HG03520 (cell line): ENCODE measurements around the gene FYN.
"Not testable (repeated sequence)": the region's sequence is repeated elsewhere in the genome, so short reads cannot be mapped to it uniquely, and the experiment has no call there.

Experiments
- ATAC-seq: cut with Tn5 transposase; IDR thresholded peaks from one replicate; pipeline ENCODE4 v1.9.1; 2021; ENCODE audit warnings: mild to moderate bottlenecking, moderate library complexity; ENCODE audit not compliant: unreplicated experiment

The FYN gene

GRCh38 chr6:111835398-111835797 is 37.9 kb downstream of the FYN start:
- not testable (repeated sequence) for ATAC-seq

DNA sequence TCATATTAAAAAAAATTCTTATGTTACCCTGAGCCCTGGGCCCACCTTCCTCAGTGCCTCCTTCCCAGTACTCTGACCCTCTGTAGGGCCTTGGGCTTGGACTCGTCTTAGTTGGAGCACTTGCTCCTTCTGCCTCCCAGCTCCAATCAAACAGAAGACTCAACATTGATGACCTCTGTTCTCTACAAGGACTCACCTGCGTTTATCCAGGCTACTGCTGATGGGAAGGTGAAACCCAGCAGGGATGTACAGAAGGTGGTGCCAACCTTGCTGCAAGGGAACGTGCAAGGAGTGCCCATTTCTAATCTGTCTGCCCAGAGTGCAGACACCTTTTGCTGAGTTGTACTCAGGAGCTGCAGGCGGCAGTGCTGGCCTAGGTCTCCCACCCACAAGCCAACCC is 38.9 kb downstream of the FYN start:
- ATAC-seq: no peak

- ATAC-seq: no peak
Observed at GRCh38 chr6:111832833-111833418, 40.3 kb downstream of the FYN start.

DNA sequence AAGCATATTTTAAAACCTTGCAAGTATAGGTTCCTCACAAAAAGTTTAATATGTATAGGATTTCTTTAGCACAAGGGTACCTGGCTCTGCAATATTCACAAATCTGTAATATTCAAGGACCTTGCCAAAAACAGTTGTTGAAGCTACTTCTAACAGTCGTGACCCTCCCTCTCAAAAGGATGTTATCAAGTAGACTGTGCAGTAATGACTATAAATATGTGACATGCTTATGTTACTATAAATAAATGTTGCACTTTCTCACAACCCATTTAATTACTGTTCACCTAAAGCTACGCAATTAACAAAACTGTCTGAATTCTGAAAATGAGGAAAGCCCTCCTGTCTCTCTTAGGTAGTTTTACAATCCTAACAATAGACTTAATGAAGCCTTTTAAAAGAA is 41.8 kb downstream of the FYN start:
- ATAC-seq: no peak

- ATAC-seq: no peak
Observed at GRCh38 chr6:111829998-111830397, 43.3 kb downstream of the FYN start.

GRCh38 chr6:111829581-111829980 is 43.7 kb downstream of the FYN start:
- no peak for ATAC-seq

DNA sequence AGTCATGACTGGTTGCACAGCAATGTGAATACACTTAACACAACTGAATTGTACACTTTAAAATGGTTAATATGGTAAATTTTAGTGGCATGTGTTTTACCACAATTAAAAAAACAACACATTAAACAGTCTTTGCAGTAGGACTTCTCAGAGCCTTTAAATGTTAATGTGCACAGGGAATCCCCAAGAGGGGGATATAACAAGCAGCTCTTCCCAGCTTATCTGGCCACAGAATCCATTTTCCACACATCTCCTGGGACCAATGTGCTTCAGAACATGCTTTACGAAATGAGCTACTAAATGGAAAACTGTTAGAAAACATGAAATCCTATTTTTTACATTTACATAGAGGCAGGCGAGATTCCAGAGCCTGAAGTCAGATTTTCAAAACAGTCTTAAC is 44.4 kb downstream of the FYN start:
- ATAC-seq: no peak

GRCh38 chr6:111825439-111826086 is 47.7 kb downstream of the FYN start:
- no peak for ATAC-seq

GRCh38 chr6:111824608-111825337 is 48.5 kb downstream of the FYN start:
- ATAC-seq: peak; percentile 87

- no peak for ATAC-seq
Observed at GRCh38 chr6:111823831-111824607, 49.2 kb downstream of the FYN start.

DNA sequence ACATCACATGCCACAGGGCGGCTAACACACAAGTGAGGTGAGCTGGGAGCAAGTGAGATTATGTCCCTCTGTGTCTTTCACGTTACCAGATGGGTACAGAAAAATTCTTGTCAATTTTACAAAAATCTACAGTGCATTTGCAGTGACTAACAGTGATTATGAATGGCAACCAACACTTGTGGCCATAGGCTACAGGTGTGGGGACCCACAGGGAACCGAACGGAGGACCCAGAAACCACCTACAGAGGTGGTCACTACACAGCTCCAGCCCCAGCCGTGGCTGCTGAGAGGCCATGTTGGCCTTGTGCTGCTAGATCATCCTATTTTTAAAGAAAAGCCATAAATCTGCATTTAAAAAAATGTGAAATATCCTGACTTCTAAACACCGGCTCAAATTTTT is 50.2 kb downstream of the FYN start:
- no peak for ATAC-seq

GRCh38 chr6:111819458-111819857 is 53.8 kb downstream of the FYN start:
- ATAC-seq: no peak

DNA sequence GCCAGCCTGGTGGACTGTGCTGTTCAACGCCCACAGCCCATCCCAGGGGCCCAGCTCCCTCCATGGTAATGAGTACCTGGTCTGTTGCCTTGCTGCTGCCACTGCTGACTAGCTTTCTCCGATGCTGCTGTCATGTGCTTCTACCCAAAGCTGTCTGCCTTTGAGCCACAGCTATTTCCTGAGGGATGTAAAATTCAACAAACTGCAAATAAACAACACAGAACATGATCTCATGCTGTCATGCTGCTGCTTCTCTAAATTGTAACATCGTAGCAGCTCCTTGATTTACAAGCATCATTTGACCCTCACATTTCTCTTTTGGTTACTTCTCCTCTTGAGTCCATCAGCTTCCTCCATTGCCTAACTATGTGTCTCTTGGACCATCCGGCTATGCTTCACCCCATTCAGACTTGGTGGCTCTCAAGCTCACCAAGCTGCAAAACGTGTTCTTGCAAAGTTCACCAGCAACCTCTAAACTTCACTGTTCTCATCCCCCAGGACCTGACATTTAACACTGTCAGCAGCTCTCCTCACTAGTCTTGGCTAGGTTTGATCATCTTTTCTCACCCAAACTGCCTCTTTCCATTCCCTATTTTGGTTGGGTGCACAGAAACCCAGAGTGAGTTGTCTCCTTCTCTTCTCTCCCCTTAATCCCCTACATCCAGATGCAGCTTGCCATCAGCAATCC is 54.6 kb downstream of the FYN start:
- no peak for ATAC-seq

GRCh38 chr6:111817451-111818120 is 55.7 kb downstream of the FYN start:
- ATAC-seq: no peak

- no peak for ATAC-seq
Observed at GRCh38 chr6:111813677-111814310, 59.5 kb downstream of the FYN start.

DNA sequence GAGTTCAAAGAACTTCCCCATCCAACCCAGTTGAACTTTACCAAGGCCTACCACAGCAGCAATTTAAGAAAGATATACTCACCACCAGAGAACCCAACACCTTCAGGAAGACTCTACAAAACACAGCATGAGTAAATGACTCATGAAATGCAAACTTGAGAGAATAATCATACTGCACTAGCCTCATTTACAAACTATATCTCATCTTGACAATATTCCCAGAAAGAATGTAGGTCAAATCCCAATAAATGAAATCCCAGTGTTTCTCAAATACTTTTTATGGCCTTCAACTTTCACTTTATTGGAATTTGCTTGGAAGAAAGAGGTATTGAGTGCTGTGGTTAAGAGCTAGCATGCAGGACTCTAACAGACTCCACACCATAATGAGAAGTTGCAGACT is 60.0 kb downstream of the FYN start:
- no peak for ATAC-seq

DNA sequence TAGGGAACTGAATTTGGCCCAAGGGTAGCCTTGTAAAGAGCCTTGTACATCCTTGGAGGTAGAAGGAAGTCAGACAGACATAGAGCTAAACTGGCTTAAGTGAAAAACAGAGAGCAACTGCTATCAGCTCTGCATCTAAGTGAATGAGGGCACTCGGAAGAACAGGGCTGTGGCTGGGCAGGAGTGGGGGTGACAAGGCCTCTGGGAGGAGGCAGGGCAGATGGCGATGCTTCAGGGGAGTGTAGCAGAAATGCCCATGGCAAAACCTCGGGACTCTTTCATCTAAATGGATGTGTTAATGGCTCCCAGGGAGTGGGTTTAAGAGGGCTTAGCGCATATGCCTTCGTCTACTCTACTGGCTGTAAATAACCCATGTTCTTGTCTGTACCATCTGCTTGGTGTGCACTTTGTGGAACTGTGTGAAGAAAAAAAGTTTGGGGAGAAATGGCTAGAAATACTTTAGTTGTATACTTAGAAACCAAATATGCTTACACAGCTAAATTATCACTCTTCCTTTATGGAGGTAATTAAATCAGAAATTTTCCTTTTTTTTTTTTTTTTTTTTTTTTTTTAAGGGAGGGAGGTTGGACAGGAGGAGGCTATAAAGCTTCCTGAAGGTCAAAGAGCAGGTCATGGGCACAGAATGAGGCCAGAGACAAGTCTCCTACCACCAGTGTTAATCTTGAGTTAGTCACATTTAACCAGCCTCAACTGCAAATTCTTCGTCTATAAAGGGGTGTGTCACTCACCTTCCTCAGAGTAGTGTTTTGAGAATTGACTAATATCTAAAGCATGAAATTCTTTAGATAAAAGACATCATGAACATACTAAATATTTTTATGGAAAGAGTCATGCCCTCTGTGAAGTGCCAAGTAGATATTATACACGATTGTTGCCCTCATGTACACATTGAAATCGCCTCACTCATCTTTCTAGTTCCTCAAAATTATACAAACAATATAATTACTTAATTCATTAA is 60.9 kb downstream of the FYN start:
- no peak for ATAC-seq

GRCh38 chr6:111810294-111811131 is 62.7 kb downstream of the FYN start:
- ATAC-seq: no peak
